HG02852 (cell line): ENCODE measurements around the gene DLGAP1.

ENCODE experiments used
- ATAC-seq: cut with Tn5 transposase; IDR thresholded peaks from one replicate; pipeline ENCODE4 v1.9.1; 2021; ENCODE audit warnings: mild to moderate bottlenecking, moderate library complexity; ENCODE audit not compliant: unreplicated experiment

DLGAP1 gene

DNA sequence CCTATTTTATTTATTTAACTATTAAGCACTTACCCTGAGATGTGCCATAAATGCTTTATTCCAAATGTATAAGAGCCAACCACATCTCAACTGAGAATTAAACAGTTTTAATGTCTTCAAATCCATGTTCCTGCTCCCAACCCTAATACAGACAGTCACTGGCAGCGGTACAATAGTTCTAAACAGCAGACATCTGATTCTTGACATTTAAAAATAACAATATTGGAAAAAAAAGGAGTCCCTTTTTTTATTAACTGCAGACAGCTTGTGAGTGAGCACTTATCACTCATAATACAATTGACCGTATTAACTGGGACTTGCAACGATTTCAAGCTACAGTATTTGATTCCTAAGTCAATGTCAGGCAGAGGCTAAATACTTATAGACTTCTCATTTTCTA, 580.5 kb downstream of the DLGAP1 start:
- no peak for ATAC-seq

DNA sequence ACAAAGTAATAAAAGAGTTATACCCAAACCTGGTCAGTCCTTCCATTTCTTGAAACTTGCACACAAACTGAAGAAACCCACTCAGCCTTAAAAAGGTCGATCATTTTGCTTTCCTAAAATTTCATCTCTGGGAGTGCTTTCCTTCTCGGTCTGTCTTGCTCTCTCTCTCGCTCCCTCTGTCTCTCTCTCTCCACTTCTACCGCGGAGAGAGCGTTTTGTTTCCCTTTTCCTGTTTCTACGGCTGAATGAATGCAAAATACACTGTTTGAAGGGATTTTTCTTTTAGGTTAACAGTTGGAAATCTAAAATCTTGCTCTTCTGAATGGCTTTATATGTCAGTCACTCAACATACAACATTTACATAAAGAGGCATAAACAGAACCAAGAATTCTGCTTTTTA, 581.0 kb downstream of the DLGAP1 start:
- no peak for ATAC-seq

DNA sequence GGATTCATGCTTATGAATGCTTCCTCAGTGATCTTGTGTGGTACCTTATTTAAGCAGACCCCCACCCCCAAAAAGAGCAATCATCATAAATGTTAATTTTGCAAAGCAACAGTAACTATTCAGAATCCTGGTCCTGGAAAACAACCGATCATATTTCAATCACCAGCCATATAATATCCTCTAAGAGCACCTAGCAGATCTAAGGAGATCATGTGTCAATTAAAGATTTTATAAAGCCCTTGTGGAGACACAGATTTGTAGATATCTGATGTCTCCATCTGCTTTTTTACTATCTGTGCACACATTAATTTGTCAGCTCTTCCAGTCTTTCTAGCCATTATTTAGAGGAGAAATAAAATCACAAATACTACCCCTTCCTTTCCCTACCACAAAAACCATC, 581.4 kb downstream of the DLGAP1 start:
- no peak for ATAC-seq

DNA sequence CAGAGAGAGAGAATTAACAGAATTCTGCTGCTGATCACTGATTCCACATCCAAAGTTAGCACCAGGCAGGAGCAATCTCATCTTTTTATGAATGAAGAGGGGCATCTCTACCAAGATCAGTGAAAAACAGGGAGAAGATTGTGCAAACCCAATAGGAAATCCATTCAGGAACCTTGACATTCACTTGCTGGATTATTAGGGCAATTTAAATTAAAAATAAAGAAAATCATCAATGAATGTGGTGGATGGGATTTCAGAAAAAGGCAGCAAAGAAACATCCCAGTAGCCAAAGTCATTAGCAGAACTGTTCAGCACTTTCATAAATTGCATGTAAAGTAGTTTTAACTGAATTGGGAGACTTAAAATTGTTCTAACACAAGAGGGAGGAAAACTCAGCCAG, 581.9 kb downstream of the DLGAP1 start:
- ATAC-seq: no peak

DNA sequence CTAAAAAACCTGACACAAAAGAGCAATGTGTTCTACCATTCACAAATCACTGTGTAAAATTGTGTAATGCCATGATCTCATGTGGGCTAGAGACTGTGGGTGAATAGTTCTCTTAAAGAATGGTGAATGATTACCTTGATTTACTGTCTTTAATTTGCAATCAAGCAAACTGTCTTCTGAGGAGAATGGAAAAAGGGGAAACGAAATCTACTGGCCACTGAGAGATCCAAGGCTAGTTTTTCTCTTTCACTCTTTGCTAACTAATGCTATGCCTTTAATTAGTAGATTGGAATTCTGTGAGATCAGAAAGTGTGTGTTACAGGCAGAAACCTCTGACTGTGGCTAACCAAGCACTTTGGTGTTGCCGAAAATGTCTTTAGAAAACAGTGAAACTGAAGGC, 582.5 kb downstream of the DLGAP1 start:
- ATAC-seq: no peak

DNA sequence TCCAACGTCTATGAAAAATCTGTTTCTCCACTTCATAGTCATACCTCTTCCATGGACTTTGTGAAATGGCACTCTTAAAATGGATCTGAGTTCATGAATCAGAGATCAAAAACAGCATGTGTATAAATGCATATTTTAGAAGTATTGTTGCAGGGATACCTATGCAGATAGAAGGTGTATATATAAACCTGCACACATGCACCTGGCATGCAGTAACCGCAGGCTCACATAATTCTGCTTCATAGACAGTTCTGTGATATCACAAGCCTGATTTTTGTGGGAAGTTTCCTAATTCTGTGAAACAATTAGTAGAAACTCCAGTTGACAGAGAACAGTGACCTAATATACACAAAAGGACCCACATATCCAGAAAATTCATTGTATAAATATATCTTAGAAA, 583.4 kb downstream of the DLGAP1 start:
- ATAC-seq: no peak

DNA sequence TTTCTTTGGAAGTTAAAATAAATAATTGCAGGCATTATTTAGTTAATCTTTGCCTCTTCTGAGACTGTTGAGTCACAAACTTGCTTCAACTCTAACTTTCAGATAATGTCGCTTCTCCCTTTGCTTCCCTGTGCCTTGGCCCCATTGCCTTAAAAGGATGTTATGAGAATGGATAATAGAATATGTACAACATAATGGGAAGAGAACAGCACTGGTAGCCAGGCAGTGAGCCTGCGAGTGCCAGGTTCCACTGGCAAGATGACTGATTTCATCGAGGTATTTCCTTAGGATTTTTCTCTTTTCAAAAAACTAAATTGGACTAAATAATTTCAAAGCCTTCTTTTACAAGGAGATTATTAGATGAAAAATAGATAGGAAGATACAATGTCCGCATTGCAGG, 584.2 kb downstream of the DLGAP1 start:
- no peak for ATAC-seq

DNA sequence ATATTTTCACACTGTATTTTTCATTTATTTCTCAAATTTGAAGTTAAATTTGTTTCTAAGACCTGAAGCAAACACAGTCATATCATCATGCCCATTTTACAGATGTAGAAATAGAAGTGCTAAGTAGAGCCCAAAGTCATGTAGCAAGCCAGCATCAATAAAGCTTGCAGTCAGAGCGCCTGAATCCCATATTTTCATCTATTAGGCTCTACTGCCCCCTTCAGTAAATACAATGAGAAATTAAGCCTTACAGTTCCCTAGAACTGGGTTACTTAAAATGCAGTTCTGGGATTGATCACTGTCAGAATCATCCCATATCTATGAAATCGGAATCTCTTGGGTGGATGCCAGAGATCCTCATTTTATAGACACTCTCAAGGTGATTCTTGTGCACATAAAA, 585.3 kb downstream of the DLGAP1 start:
- ATAC-seq: no peak

DNA sequence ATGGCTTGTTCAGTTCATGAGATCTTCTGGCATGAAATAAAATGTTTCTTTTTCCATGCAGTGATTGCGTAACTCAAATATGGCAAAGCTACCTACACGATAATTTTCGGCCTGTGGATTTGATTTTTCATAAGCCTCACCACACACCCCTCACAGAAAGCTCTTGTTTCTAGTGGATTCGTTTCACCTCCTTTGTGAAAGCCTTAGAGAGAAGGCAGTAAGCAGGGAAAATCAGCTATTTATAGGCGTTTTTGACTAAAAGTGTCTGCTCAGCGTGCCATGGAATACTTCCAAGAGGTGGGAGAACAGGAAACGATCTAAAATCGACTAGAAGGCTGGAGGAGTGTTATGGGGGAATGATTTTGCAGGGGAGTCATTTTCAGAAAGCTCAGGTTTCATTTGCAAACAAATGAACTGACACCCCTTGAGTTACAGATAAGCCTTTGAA, 587.2 kb downstream of the DLGAP1 start:
- ATAC-seq: no peak

DNA sequence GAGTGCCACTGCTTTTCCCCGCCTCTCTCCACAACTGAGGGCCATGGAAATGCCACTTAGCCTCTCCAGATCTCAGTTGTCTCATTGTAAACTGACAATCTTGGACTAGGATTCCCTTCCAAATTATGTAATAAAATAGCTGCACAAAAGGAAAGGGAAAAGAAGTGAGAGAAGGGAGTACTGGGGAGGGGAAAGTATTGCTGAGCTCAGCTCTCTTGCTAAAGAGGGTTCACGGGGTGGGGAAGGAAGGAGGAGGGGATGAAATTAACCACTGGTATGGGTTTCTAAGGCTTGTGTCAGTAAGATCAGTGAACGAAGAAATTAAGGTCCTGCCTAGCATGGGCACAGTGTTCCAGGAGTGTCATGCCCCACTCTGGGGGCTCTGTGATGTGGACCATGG, 587.9 kb downstream of the DLGAP1 start:
- ATAC-seq: no peak

DNA sequence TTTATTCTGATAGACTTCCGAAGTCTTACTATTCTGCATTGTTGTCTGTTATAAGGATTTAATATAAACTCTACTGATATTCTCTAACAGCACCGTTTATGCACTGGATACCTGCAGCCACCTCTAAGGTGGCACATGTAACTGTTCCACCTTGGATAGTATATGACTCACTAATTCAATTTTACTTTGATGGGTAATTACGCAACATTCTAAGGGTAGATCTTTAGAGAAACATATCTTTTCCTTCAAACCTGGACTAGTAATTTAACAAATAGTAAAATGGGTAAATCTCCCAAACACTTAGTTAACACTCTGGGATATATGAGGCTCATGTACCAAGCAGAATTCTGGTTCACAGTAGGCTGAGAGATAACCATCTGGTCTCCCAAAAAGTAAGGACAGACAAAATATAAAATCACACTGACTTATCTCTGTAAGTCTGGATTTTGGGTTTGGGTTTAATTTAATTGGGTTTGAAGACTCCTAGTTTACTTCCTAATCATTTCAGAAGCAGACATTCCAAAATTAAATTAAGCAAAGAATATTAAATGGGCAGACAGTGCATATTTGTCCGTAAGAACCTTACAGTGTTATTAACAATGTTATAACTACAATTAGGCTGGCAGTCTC, 590.3 kb downstream of the DLGAP1 start:
- no peak for ATAC-seq

DNA sequence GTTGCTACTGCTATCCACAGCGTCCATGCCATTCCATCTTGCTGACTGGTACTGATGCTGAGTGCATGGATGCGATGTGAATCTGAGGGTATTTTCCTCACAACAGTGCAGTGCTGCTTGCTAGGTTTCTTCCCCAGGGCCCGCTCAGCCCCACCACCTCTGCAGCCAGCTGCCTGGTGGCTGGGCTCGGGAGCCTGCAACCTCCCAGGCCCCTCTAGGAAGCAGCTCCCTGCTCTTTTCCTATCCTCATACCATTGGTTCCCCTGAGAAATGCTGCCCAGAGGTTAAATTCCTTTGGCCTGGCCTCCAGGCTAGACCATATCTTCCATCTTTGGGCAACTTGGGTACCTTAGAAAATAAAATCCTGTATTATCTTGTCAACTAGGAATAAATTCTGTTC, 591.5 kb downstream of the DLGAP1 start:
- no peak for ATAC-seq

DNA sequence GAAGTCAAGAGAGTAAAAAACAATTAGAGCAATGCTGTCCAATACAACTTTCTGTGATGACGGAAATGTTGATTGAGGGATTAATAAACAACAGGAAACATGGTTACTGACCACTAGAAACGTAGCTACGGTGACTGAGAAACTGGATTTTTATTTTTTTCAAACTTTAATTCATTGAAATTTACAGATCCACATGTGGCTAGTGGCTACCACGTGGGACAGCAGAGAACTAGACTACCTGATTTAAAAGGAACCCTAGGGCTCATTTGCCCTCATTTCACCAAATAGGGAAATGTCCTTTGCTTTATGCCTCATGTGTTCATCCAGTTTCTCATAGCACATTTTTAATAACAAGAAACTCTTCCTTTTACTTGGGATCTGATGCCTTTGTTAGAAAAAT, 592.1 kb downstream of the DLGAP1 start:
- ATAC-seq: no peak

DNA sequence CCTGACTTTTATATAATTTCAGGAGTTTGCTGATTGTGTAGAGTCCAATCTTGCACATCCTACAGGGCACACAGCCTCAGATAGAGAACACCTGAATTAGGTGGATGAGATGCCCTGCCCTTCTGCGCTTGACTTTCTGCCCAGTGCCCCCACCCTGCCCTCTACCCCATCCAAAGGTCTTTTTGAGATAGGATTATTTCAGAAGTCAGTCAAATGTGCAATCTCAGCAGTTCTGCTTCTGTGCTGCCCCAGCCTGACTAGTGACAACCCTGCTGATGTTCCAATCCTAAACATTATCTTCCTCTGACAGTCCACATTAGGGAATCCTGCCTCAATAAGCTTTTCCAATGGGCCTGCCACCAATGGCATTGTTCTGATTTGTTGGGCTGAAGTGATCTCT, 593.6 kb downstream of the DLGAP1 start:
- no peak for ATAC-seq

DNA sequence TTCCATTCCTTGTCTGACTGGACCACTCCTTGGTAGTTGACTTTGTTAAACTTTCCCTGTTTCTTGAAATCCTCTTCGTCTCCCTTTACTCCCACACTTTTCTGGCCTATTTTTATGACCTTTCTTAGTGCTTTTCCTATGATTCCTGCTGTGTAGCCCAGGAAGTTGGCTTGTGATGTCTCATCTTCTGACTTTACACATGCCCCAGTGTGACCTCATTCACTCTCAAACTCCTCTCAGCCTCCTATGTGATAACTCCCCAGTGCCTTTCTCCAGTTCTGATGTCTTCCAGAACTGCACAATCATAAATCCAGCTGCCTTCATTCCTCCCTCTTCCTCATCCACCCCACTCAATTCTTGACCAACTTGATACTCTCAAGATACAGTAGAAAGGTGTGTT, 597.6 kb downstream of the DLGAP1 start:
- ATAC-seq: no peak

DNA sequence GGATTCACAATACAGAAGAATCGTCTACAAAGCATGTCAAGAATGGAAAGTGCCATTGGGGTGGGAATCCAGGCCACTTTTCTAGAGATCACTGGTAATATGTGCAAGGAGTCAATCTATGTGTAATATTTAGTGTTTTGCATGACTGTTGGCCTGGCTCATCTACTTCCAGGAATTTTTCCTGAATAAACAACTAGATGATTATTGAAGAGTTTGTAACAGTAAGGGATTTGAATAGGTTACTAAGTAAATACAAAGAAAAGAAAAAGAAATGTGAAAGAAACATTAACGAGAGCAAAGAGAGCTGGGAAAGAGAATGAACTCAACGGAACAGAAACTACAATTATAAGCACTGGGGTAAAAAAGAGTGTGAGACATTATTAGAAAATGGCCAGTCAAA, 599.1 kb downstream of the DLGAP1 start:
- no peak for ATAC-seq

DNA sequence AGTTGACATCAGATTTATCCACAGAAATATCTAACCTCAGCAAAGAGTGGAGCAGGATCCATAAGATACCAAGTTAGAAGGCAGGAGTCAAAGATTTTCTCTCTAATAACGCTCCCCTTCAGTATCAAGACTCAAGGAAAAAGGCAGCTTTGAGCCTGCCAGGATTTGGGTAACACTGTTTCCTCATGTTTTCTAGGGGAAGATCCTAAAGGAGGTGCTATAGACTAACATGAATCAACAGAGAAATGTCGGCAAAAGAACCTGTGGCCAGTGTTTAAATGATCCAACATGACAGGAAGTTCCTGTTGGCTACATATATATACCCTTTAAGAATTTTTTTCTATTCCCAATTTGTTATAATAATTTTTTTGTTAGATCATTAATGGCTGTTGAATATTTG, 602.8 kb downstream of the DLGAP1 start:
- no peak for ATAC-seq

DNA sequence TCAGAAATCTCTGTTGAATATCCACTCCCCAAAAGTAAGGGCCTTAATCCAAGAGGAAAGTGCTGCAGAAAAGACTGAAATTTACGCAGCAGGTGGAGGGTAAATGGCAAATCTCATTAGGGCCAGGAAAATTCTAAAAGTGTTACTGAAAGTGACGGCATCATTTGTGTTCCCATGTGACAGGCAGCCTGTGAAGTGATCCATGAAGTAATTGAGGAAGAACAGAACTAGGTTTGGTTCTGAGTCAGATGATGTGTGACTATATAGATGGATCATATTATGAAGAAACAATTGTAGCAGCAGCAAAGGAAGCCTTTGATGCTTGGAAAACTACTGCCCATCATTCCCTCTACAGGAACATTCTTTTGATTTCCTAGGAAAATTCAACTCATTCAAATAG, 603.9 kb downstream of the DLGAP1 start:
- no peak for ATAC-seq

DNA sequence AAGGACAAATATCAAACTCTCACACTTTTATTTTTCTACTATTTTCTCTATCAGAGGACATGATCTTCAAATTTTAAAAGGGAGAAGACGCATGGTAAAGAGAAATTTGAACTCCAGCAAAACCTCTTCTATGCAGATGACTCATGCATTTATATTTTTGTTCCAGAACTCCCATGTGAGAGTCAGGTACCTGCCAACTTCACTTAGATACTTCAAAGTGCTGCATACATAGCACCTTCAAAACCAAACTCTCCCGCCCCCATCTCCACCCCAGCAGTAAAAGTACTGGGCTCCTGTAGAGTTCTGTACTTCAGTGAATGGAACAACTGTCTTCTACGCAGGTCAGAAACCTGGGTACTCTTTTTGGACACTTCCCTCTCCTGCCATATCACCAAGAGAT, 606.8 kb downstream of the DLGAP1 start:
- ATAC-seq: no peak

DNA sequence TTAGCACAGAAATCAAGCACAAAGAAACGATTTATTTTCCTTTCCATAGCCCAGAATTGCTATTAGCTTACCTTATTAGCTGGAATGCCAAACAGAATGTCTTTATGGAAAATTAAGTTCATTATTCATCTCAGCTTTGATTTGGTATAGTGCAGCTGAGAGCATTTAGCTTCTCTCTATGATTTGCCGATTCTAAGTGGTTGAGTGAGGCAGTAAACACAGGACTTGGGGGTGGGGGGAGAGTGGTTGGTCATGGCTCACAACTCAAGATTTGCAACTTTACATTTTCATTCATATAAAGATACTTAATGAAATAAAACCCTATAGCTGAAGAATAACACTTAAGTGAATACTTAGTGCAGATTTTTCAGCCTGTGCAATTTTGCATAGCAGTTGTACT, 609.9 kb downstream of the DLGAP1 start:
- ATAC-seq: no peak

DNA sequence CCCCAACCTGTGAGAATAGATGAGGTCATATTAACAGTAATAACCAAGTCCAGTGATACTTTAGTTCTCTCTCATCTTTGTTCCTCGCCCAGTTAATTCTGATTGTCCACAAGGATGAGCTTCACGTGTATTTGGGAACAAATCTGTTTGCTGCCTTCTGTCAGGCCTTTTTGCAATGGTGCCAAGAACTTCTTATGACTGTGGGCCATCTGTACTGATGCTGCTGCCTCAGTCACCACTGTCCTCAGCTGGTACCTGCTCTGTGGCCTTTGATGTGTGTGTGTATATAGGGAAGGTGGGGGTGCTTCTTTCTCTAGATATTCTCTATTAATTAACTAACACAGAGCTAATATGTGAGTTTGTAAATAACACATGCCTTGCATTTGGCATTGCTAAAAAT, 612.3 kb downstream of the DLGAP1 start:
- ATAC-seq: no peak

DNA sequence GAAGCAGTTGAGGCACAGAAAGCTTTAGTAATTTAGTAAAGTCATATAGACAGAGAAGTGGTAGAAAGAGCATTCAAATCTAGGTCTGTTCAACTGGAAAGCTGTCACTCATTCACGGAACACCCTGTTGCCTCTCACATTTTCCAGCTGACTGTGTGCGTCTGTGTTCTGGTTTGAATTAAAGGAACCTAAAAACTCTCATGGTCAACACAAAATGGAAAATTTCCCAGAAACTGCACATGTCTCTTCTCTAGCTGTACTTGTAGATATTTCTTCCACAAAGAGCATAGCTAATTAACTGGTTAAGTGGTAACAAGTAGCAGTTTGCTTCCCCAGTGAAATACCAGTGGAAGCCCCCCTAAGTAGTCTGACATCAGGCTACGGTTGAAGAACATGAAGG, 614.3 kb downstream of the DLGAP1 start:
- no peak for ATAC-seq

DNA sequence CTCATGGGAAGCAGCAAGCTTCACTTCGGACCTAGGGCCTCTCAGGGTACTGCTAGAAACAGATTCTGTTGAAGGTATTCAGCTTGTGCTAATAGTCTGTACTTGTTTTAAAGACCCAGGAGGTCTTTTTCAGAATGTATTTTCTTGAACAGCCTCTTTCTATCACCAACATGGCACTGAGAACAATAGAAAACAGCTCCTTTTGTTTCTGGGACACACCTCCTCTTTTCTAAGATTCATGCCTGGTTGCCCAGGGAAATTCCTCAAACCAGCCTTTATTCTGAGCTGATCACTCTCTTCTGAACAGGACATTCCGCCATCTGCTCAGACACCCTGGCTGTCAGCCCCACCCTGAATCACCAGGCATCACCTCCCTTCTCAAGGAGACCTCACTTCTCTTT, 615.5 kb downstream of the DLGAP1 start:
- no peak for ATAC-seq
